Right atrium auricular region (tissue), 2 donors: ENCODE data around the gene GNB4. TPM values are rescaled to one million over a fixed set of nuclear protein-coding genes. Genes with fewer than 3 reads are reported as not detected.

Source experiments
- DNase-seq: peaks from one replicate; pipeline ENCODE4 v3.0.0-alpha.2; 2019; ENCODE audit warnings: low spot score
- H3K27ac ChIP-seq, 2 donors: fragments of 200-600 bp; sonication (generic); 1 replicate in 1 of 2; 2 replicates in 1 of 2; pipeline ENCODE4 v1.5.1; 2016 to 2019
- H3K27me3 ChIP-seq, 2 donors: fragments of 200-600 bp; sonication (generic); one replicate each; pipeline versions ENCODE4 v1.5.1 to v1.6.0; 2017 to 2019
- H3K36me3 ChIP-seq: fragments of 200-600 bp; sonication (generic); one replicate; pipeline ENCODE4 v1.5.1; 2016
- H3K4me1 ChIP-seq, 2 donors: fragments of 200-600 bp; sonication (generic); one replicate each; pipeline versions ENCODE4 v1.5.1 to v1.6.0; 2017 to 2019
- H3K4me3 ChIP-seq, 2 donors: fragments of 200-600 bp; sonication (generic); 1 replicate in 1 of 2; 2 replicates in 1 of 2; pipeline ENCODE4 v1.5.1; 2017 to 2019; ENCODE audit warnings: mild to moderate bottlenecking in 1 of 2, moderate library complexity in 1 of 2
- H3K9me3 ChIP-seq, 2 donors: fragments of 200-600 bp; sonication (generic); one replicate each; pipeline ENCODE4 v1.5.1; 2019
- total RNA-seq, 2 donors: library from RNA; depleted of rRNA; stranded (reverse); fragments of >200 nt; gene quantifications; one replicate each; pipeline ENCODE4 v1.1.0, GENCODE V29; 2016
- TF ChIP-seq, protein P1 (sequence below), 2 donors: fragments of 200-600 bp; sonication (generic); IDR thresholded peaks; one replicate each; pipeline ENCODE4 v1.5.1; 2019; ENCODE audit warnings: antibody characterized with exemption in 2 of 2

The GNB4 gene
- total RNA-seq: 10 to 100 TPM; 11.7 to 36.0 TPM

DNA sequence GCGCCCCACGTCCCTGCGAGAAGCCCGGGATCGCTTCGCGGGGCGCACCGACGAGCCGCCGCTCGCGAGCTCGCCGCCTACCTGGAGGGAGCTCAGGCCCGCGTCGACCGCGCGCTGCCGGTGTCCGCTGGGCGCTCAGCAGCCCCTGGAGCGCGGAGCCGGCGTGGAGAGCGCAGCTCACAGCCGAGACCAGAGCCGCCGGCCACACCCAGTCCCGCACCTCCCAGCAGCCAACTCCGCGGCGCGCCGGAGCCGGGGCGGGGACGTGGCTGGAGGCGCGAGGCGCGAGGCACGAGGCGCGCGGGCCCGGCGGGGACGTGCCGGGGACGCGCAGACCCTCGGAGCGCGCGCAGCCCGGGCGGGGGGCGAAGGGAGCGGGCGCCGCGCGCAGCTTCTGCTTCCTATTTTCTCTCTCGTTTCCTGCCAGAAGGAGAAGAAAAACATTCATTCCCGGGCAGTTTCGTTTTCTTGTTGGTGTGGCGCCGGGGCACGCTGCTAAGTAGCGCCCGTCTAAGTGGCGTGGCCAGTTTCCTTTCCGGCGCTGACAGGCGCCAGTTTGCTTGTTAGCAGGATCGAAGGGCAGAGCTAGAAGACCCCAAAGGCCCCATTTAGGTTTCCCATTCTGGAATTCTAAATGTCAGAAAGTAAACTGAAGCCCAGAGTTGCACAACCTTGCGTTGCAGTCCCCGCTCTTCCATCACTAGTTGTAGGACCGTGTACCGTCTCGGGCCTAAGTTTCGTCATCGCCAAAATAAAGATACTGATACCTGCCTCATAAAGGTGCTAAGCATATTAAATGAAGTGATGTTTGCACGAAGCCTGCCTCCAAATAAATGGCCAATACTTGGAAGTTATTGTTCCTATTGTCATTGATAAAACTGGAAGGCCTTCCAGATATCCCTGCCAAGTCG is at the start of gene GNB4:
TSS of gene GNB4 (minus strand) at position 206 of the 911 bp plus-strand sequence. CDS start 25,270 bp downstream, outside the sequence.
- peak within 1 kb of the TSS; percentile 87 to 95 for H3K27ac ChIP-seq
- no peaks in the 10 kb centered on the region for H3K9me3 ChIP-seq
- H3K36me3 ChIP-seq: no peaks in the 10 kb centered on the region
- peak; percentile 69 for DNase-seq
- H3K27me3 ChIP-seq: no peaks in the 10 kb centered on the region
- TF ChIP-seq, protein P1, sequence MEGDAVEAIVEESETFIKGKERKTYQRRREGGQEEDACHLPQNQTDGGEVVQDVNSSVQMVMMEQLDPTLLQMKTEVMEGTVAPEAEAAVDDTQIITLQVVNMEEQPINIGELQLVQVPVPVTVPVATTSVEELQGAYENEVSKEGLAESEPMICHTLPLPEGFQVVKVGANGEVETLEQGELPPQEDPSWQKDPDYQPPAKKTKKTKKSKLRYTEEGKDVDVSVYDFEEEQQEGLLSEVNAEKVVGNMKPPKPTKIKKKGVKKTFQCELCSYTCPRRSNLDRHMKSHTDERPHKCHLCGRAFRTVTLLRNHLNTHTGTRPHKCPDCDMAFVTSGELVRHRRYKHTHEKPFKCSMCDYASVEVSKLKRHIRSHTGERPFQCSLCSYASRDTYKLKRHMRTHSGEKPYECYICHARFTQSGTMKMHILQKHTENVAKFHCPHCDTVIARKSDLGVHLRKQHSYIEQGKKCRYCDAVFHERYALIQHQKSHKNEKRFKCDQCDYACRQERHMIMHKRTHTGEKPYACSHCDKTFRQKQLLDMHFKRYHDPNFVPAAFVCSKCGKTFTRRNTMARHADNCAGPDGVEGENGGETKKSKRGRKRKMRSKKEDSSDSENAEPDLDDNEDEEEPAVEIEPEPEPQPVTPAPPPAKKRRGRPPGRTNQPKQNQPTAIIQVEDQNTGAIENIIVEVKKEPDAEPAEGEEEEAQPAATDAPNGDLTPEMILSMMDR (IDR thresholded peaks at IDR 0.05): peak in 1 of 2 donors; percentile 1
- peak within 1 kb of the TSS; percentile 70 to 73 for H3K4me3 ChIP-seq
- H3K4me1 ChIP-seq: peaks cover 0 to 18% of the 10 kb centered on the region in 2 donors

DNA sequence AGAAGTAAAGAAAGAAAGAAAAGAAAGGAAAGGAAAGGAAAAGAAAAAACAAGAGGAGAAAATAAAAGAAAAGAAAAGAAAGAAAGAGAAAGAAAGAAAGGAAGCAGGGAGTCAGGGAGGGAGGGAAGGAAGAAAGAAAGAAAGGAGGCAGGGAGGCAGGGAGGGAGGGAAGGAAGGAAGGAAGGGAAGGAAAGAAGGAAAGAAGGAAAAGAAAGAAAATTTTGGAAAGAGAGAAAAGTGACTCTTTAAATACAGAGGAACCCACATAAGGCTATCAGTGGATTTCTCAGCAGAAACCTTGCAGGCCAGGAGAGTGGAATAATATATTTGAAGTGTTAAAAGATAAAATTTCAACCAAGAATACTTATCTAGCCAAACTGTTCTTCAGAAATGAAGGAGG is 44.2 kb upstream of the GNB4 start:
- H3K27ac ChIP-seq: no peak overlapping the region
- TF ChIP-seq, protein P1 (IDR thresholded peaks at IDR 0.05): no peak
- DNase-seq: no peak
- no peaks in the 10 kb centered on the region for H3K4me1 ChIP-seq
- no peaks in the 10 kb centered on the region for H3K27me3 ChIP-seq
- peaks cover 8 to 55% of the 10 kb centered on the region in 2 donors for H3K9me3 ChIP-seq
- no peaks in the 10 kb centered on the region for H3K36me3 ChIP-seq
- no peak overlapping the region for H3K4me3 ChIP-seq

DNA sequence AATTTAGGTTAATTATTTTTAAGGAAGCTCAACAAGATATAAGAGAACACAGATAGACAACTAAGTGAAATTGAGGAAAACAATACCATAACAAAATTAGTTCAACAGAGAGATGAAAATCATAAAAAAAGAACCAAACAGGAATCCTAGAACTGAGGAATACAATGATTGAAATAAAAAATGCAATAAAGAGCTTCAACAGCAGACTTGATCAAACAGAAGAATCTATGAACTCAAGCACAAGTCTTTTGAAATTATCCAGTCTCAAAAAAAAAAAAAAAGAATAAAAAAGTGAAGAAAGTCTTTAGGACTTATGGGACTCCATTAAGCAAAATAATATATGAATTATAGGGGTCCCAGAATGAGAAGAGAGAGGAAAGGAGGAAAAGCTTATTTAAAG is 42.0 kb upstream of the GNB4 start:
- TF ChIP-seq, protein P1 (IDR thresholded peaks at IDR 0.05): no peak
- Histone ChIP-seq H3K27ac (no peak overlapping the region), H3K9me3 (peaks cover 8 to 55% of the 10 kb centered on the region in 2 donors), H3K4me3 (no peak overlapping the region), H3K4me1 (no peaks in the 10 kb centered on the region), H3K27me3 (no peaks in the 10 kb centered on the region), H3K36me3 (no peaks in the 10 kb centered on the region)
- no peak for DNase-seq

DNA sequence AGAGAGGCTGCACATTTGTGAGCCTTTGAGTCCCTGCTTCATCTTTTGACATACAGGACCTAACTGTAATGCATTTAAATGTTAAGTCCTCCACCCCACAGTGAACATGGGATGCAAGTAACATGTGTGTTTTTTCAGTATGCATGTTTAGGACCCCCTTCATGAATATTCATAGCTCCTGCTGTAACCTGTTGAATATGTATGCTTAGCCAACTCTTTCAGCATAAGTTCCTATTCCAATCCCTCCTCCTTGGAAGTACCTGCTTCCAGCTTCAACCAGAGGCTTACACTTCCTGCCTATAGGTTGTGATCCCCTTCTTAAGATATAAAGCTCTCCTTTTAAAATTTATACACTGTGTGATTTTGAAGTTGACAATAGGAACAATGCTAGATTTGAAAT is 36.9 kb upstream of the GNB4 start:
- Histone ChIP-seq H3K9me3 (peaks cover 0 to 20% of the 10 kb centered on the region in 2 donors), H3K27ac (no peak overlapping the region), H3K4me1 (no peaks in the 10 kb centered on the region), H3K4me3 (no peak overlapping the region), H3K27me3 (no peaks in the 10 kb centered on the region), H3K36me3 (no peaks in the 10 kb centered on the region)
- no peak for DNase-seq
- TF ChIP-seq, protein P1 (IDR thresholded peaks at IDR 0.05): no peak

DNA sequence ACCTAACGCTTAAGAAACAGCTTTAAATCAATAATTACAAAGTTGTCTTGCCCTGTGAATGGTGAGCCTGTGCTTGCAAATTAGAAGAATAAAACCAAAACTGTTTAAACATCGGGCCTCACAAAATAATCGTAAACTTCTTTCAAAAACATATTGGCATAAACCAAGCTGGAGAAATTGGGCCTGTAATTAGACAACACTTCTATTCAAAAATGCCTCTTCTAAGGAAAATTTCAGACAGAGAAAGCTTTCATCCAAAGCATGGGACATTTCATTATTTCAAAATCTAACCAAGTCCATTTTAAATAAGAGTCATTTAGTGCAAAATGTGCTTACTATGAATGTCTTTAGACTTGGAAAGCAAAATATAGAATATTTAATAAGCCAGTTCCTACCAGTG is 35.5 kb upstream of the GNB4 start:
- DNase-seq: no peak
- no peak overlapping the region for H3K4me3 ChIP-seq
- TF ChIP-seq, protein P1 (IDR thresholded peaks at IDR 0.05): no peak
- peaks cover 0 to 6% of the 10 kb centered on the region in 2 donors for H3K9me3 ChIP-seq
- no peaks in the 10 kb centered on the region for H3K36me3 ChIP-seq
- no peaks in the 10 kb centered on the region for H3K27me3 ChIP-seq
- H3K27ac ChIP-seq: no peak overlapping the region
- no peaks in the 10 kb centered on the region for H3K4me1 ChIP-seq
